ENCODE data around the gene GPR101. TPM values are rescaled to one million over a fixed set of nuclear protein-coding genes. Genes with fewer than 3 reads are reported as not detected.

The GPR101 gene, protein sequence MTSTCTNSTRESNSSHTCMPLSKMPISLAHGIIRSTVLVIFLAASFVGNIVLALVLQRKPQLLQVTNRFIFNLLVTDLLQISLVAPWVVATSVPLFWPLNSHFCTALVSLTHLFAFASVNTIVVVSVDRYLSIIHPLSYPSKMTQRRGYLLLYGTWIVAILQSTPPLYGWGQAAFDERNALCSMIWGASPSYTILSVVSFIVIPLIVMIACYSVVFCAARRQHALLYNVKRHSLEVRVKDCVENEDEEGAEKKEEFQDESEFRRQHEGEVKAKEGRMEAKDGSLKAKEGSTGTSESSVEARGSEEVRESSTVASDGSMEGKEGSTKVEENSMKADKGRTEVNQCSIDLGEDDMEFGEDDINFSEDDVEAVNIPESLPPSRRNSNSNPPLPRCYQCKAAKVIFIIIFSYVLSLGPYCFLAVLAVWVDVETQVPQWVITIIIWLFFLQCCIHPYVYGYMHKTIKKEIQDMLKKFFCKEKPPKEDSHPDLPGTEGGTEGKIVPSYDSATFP
- total RNA-seq, result not detected in 2 replicates

GRCh38 chrX:137033774-137034507, at the start of gene GPR101:
GPR101 (minus strand) TSS chrX:137033995; CDS start chrX:137031674, 2,321 bp downstream.

Other genes with a start within 250 kb of the GPR101 start
- gene RBMX, start 153.3 kb downstream of the GPR101 start, total RNA-seq, result 134 and 150 TPM in 2 replicates